Pancreas (tissue), 10 donors: ENCODE measurements around the gene TWIST2. TPM values are rescaled to one million over a fixed set of nuclear protein-coding genes. Genes with fewer than 3 reads are reported as not detected.
A peak's percentile ranks its signal among the peaks of the same experiment; 100 is the strongest.

Source experiments
- ATAC-seq, 4 donors: fragments of 200-7000 bp; cut with Tn5 transposase; one replicate each; pipeline versions ENCODE4 v1.8.0 to v1.9.1; 2020; ENCODE audit warnings: mild to moderate bottlenecking in 4 of 4, moderate library complexity in 4 of 4
- DNase-seq, 6 donors: peaks; one replicate each; pipeline ENCODE4 v3.0.0-alpha.2; 2020
- FAIRE-seq: peaks from 2 replicates; lab custom pipeline; 2012; peaks lifted over from hg19 to GRCh38; lab: Jason Lieb, UNC
- H3K27ac ChIP-seq, 4 donors: fragments of 200-600 bp; sonication (generic); 1 replicate in 3 of 4; 2 replicates in 1 of 4; pipeline versions ENCODE4 v1.5.0 to v1.8.0; 2020
- H3K27me3 ChIP-seq, 4 donors: fragments of 200-600 bp; one replicate each; pipeline ENCODE4 v1.8.0; 2021
- H3K36me3 ChIP-seq, 3 donors: fragments of 200-600 bp; sonication (generic) in 1 of 3; one replicate each; pipeline versions ENCODE4 v1.5.0 to v1.8.0; 2020 to 2021
- H3K4me1 ChIP-seq, 3 donors: fragments of 200-600 bp; one replicate each; pipeline ENCODE4 v1.8.0; 2021
- H3K4me3 ChIP-seq, 4 donors: fragments of 200-600 bp; sonication (generic) in 2 of 4; one replicate each; pipeline versions ENCODE4 v1.5.0 to v1.8.0; 2020 to 2021
- H3K9me3 ChIP-seq, 4 donors: fragments of 200-600 bp; one replicate each; pipeline ENCODE4 v1.8.0; 2021
- CTCF ChIP-seq, 4 donors: fragments of 200-600 bp; sonication (generic) in 3 of 4; IDR thresholded peaks; one replicate each; pipeline versions ENCODE4 v1.5.0 to v1.8.0; 2021; ENCODE audit warnings: antibody characterized with exemption in 4 of 4
- WGBS, 2 donors: extraction: QIAGEN DNeasy Blood & Tissue Kit; methylation state at CpG; one replicate each; pipeline ENCODE4 v1.1.7; 2013; 5-methylcytosine and 5-hydroxymethylcytosine counted together
- intact Hi-C, 3 donors: fragments of 100-400 bp; cut with DNase I; formaldehyde crosslinking; loops; one replicate each; pipeline versions ENCODE4 v1.11.1 to v1.14.2; 2022
- polyA plus RNA-seq, 2 donors: library from polyadenylated mRNA; stranded (reverse); fragments of 200-250 nt; gene quantifications; one replicate each; pipeline ENCODE4 v1.2.3, GENCODE V29; 2013
- total RNA-seq, 6 donors: library from RNA; stranded (reverse); fragmentation: NEBNext Ultra II Directional in 4 of 6; extraction: Animal tissue kit (Norgen Biotek cat#: 25700) in 4 of 6; gene quantifications; one replicate each; pipeline versions ENCODE4 v1.2.1 to v1.2.4, GENCODE V29; 2021 to 2023
- donor health status: healthy with polysubstance abuse.
- donor health status: DM: no; HTN: no; CAD: no; lungs with moderate emphysema.
- donor health status: DM: no; HTN: no; CAD: no.
- donor health status: control.
- donor health status: control.
- donor health status: Bipolar disorder and iron deficiency.
- donor health status: DM: yes; HTN: yes; CAD: no.
- donor health status: DM: no; HTN: no; CAD: no.
- donor health status: DM: no; HTN: no; CAD: no.
- donor health status: DM: yes; HTN: yes; CAD: no.

TWIST2 gene
- total and polyA plus RNA-seq, 8 donors, result 0.31 to 3.0 (median 1.1) TPM

DNA sequence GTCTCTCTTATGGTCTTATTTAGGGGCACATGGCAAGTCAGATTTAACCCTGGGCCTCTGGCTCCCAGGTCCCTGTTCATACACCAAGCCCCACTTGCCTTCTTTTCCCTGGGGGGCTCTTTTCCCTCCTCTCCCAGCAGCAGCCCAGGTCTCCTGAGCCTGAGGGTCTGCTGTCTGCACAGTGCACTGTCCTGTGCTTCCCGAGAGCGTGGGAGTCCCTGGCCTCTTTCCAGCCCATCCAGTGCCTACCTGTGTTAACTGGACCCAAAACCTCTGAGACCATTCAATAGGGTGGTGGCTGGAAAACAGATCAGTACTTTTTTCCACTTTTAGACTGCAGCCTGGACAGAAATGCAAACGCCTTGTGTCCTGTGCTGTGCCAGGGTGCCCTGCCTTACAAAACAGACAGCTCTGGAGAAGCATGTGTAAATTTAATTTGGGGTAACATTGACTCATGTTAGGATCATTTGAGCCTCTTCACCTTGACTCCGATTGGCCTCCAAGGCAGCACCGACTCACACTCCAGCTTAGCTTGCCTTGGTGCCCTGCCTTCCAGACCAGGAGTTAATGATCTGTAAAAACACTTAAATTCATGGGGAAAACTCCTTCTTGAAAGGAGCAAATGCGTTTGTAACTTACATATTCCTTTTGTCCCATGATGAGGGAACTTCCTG is 34.3 kb downstream of the TWIST2 start:
- DNase-seq, result no peak
- Histone ChIP-seq H3K27me3 (no peaks in the 10 kb centered on the region), H3K4me1 (no peaks in the 10 kb centered on the region), H3K4me3 (no peak overlapping the region), H3K27ac (no peak overlapping the region), H3K9me3 (no peaks in the 10 kb centered on the region), H3K36me3 (no peaks in the 10 kb centered on the region)
- ATAC-seq, result no peak
- 50 to 51% methylated on average over 6 of the region's 6 CpGs for WGBS, 2 donors
- intact Hi-C loops, result no loop called here
- FAIRE-seq, result no peak
- no peak for TF ChIP-seq CTCF (IDR thresholded peaks at IDR 0.05)

DNA sequence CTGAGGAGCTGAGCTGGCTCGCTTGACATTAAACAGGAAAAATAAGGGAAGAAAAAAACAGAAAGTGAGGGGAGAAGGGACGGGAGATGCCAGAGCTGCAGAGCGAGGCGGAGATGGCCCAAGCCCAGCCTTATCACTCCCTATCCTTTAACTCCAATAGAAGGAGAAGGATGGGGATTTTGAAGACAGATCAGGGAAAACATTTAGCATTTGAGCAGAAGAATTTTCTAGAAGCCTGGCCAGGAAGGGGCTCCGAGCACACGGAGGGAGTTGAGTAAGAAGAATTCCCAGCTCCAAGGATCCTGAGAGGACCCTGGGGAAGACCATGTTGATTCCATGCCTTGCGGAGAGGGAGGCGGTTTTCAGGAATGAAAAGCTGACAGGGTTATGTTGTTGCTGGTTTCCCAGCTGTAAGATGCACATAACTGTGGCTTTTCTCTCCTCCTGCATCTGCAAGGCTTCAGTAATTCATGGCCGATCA is 35.6 kb downstream of the TWIST2 start:
- DNase-seq (no peak), ATAC-seq (peak in 3 of 4 donors; percentile 22 to 55 (median 35)), FAIRE-seq (no peak)
- Histone ChIP-seq H3K4me1 (no peaks in the 10 kb centered on the region), H3K27ac (no peak overlapping the region), H3K27me3 (no peaks in the 10 kb centered on the region), H3K36me3 (no peaks in the 10 kb centered on the region), H3K4me3 (no peak overlapping the region), H3K9me3 (no peaks in the 10 kb centered on the region)
- 56 to 71% methylated on average over 9 of the region's 9 CpGs for WGBS, 2 donors
- no peak for TF ChIP-seq CTCF (IDR thresholded peaks at IDR 0.05)
- intact Hi-C loops, result no loop called here

DNA sequence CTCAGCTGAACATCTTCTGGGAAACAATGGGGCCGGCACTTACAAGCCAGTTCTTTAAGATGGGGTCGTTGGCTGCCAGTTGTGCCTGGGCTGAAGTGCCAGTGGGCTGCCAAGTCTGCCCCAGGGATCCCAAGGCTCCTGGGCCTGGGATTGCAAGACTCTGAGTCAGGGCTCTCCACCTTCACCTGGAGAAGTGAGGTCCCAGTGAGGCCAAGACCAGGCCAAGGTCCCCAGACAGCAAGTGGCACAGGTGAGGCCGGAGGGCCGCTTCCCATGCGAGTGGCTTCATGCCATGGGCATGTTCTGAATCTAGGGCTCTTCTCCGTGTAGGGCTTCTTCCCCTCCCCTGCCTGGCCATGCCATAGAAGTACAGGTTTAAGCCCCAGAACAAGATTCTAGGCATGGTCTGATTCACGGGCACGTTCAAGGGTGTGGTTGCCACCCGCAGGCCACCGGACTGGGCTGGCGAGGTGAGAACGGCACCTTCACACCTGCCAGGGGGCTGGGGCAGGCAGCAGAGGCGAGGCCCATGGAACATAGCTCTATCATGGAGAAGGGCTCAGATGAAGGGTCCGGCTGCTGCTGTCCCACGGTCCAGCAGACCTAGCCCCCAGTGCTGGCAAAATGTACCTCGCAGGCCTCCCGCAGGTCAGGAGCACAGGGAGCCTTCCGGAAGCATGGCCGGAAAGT is 36.4 kb downstream of the TWIST2 start:
- WGBS, 2 donors, result 65 to 75% methylated on average over 19 of the region's 19 CpGs
- H3K36me3 ChIP-seq, result no peaks in the 10 kb centered on the region
- H3K27me3 ChIP-seq, result no peaks in the 10 kb centered on the region
- no peaks in the 10 kb centered on the region for H3K4me1 ChIP-seq
- ATAC-seq, result no peak
- FAIRE-seq, result no peak
- H3K9me3 ChIP-seq, result no peaks in the 10 kb centered on the region
- no peak overlapping the region for H3K27ac ChIP-seq
- H3K4me3 ChIP-seq, result no peak overlapping the region
- intact Hi-C loops, result no loop called here
- DNase-seq, result no peak
- no peak for TF ChIP-seq CTCF (IDR thresholded peaks at IDR 0.05)

GRCh38 chr2:238884812-238885408 is 37.0 kb downstream of the TWIST2 start:
- no peak for TF ChIP-seq CTCF (IDR thresholded peaks at IDR 0.05)
- DNase-seq, result no peak
- no peaks in the 10 kb centered on the region for H3K36me3 ChIP-seq
- intact Hi-C loops, result no loop called here
- no peaks in the 10 kb centered on the region for H3K27me3 ChIP-seq
- 69 to 73% methylated on average over 14 of the region's 14 CpGs for WGBS, 2 donors
- no peak overlapping the region for H3K27ac ChIP-seq
- no peaks in the 10 kb centered on the region for H3K9me3 ChIP-seq
- no peak overlapping the region for H3K4me3 ChIP-seq
- FAIRE-seq, result no peak
- no peaks in the 10 kb centered on the region for H3K4me1 ChIP-seq
- no peak for ATAC-seq
